ENCODE results near the gene CD200.

Gene CD200

GRCh38 chr3:112333381-112334317 lies 693 bp downstream of the CD200 start:
- DNase-seq (ENCODE audit: low read depth): no peak

DNA sequence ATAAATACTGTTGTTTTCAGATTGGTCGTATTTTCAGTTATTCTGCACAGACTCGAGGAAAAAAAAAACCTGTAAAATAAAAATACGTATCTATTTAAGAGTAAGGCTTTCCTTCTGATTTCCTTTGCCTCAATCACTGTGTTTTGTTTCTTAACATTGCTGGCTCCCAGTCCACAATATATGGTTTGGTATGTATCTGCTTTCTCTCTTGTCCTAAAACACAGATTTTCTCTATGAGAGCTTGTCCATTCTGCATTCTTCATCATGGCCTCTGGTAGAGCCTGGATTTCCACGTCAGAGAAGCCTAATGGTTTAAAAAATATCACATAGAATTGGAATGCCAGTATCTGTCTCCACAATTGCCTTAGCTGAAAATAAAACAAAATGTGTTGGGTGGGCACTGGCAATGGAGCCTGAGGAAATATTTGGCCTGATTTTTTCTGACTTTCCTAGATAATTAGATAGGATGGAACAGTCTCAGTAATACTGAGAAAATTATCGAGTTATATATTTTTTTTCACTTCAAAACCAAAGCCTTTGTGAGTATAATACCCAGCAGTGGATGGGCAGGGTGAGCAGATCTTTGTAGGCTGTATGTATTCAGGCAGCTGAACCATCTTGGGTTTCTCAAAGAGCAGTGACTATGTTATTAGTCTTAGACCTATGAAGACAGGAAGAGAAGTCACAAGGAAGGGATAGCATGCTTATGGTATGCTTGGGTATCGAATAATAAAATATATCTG lies 1.9 kb downstream of the CD200 start:
- DNase-seq (ENCODE audit: low read depth): no peak

- no peak for DNase-seq (ENCODE audit: low read depth)
Observed at GRCh38 chr3:112335434-112335781, 2.5 kb downstream of the CD200 start.

- DNase-seq (ENCODE audit: low read depth): no peak
Observed at GRCh38 chr3:112338021-112338726, 5.2 kb downstream of the CD200 start.

GRCh38 chr3:112338727-112339056 lies 5.7 kb downstream of the CD200 start:
- DNase-seq (ENCODE audit: low read depth): no peak

- no peak for DNase-seq (ENCODE audit: low read depth)
Observed at GRCh38 chr3:112339134-112339533, 6.2 kb downstream of the CD200 start.

- DNase-seq (ENCODE audit: low read depth): no peak
Observed at GRCh38 chr3:112339609-112340008, 6.7 kb downstream of the CD200 start.

DNA sequence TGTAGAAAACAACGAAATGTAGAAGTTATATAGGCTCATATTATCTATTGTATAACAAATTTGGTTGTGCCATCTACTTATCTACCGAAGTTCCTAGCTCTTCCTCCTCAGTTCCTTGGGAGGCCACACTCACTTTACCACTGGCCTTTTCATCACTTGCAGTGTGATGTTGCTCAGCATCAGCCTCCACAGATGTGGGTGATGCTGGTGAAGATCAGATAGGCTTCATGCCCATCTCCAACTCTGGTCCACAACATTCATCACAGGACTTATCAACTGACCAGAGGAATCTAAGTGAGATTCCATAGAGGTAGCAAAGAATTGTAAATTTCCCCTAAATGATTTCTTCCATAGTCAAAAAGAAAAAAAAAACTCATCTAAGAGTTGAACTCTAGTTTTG lies 8.4 kb downstream of the CD200 start:
- no peak for DNase-seq (ENCODE audit: low read depth)

- DNase-seq (ENCODE audit: low read depth): no peak
Observed at GRCh38 chr3:112345681-112346080, 12.7 kb downstream of the CD200 start.

DNA sequence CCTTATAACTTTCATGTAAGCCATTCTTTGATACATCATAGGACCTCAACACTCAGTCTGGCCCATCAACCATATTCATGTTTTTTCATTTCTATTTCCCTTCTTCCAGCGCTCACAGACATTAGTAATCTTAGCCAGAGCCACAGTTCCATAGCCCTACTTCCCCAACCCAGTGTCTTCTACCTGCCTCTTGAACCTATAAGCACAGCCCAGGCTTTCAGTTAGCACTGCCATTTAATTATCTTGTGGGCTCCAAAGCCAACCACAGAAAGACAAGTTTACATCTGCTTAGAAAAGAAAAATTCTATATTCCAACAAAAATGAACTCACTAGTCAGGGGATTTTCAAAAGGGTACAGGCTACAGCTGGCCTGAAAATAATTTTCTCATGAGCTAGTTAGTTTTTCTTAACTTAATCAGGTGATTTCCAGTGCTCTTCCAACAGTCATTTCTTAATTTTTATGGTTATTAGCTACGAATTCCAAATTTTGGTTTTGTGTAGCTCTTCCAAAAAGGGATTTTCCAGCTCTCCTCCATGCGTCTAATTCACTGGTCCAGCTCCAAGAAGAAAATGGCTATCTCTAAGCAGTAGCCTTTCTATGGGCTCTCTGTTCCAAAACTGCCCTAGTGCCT lies 13.7 kb downstream of the CD200 start:
- DNase-seq (ENCODE audit: low read depth): no peak

GRCh38 chr3:112348943-112349342 lies 16.0 kb downstream of the CD200 start:
- no peak for DNase-seq (ENCODE audit: low read depth)

DNA sequence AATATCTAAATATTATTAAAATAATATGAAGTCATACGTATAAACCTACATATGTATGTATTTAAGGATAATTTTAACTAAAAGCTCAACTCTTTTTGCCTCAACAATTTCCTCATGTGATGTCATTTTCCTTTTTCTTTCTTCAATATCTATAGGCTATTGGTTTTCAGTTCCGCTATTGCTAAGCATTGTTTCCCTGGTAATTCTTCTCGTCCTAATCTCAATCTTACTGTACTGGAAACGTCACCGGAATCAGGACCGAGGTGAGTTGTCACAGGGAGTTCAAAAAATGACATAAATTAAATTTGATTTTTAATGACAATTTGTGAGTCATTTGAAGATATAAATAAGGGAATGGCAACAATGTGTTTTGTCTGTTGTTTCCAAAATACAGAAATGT lies 16.6 kb downstream of the CD200 start:
- DNase-seq (ENCODE audit: low read depth): no peak

DNA sequence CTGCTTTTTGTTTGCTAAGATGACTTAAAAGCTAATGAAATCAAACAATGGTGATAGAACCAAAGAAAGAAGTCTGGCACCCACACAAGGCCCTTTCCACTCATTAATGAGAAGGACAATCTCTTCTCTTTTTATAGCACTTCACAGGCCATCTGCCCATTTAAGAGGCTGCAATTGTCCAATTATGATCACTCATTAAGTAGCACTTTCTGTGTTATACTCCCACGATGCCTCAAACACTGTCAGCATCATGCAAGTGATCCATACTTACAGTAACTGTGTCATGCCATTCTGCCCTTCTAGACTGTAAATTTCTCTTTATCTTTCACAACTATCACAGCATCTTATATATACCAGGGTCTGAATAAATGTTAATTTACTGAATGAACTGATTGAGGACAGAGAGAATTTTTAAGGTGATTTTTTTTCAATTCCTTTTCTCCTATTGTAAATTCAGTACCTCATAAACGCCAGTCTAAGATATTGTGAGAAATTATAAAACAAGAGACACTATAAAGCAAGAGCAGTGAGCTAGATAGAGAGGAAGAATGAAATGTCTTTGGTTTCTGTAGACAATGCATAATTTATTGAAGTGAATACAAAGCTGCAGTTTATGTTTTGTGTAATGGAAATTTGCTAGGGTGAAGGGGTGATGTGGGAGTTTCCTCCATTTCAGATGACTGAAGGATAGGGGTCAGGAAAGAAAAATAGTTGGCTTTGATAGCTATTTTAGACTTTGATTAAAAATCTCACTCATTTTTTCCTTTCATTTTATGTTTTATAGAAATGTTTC lies 17.3 kb downstream of the CD200 start:
- no peak for DNase-seq (ENCODE audit: low read depth)

DNA sequence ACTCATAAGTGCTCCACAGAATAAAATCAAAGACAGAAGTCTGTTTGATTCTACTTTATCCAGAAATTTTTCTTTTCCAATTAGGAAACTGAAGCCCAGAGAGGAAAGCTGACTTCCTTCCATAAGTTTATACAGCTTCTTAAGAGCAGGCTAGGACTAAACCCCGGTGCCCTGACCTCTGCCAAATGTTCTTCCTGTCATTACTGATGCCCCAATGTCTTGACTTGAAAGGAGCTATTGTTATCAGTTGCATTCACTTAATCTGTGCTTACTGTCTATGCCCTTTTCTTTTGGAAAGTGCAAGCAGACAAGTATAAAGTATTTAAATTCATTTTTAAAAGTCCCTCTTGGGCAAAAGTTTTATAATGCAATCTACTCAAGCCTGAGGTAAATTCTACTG lies 18.1 kb downstream of the CD200 start:
- DNase-seq (ENCODE audit: low read depth): no peak

DNA sequence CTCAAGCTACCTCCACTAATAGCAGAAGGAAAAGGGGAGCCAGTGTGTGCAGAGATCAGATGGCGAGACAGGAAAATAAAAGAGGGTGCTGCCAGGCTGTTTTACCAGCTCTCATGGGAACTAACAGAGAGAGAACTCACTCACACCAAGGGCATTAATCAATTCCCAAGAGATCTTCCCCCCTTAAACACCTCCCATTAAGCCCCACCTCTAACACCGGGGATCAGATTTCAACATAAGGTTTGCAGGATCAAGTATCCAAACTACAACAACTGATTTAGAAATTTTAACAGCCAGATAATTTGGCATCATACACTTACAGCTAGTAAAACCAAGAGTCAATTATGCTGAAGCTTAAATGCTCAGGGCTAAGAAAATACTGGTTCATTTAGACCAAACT lies 18.9 kb downstream of the CD200 start:
- no peak for DNase-seq (ENCODE audit: low read depth)

GRCh38 chr3:112352720-112353119 lies 19.8 kb downstream of the CD200 start:
- DNase-seq (ENCODE audit: low read depth): no peak

GRCh38 chr3:112353365-112353764 lies 20.4 kb downstream of the CD200 start:
- no peak for DNase-seq (ENCODE audit: low read depth)

DNA sequence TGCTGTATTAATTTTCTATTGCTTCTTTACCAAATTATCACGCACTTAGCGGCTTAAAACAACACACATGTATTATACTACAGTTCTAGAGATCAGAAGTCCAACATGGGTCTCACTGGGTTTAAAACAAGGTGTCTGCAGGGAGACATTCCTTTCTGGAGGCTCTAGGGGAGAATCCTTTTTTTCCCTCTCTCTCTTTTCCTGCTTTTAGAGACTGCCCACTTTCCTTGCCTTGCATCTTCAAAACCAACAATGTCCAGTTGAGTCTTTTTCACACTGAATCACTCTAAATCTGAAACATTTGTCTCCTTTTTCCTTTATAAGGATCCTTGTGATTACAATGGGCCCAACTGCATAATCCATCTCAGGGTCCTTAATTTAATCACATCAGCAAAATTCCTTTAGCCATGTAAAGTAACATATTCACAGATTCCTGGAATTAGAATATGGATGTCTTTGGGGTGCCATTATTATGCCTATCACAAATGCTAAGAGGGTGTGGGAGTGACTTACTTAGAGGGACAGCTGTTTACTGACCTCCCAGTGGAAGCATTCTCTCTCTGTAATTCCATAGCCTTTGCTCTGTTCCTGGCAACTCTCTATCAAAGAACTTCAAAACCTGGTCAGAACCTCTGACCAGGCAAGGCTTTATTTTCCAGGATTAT lies 21.8 kb downstream of the CD200 start:
- DNase-seq (ENCODE audit: low read depth): no peak

GRCh38 chr3:112355307-112355687 lies 22.3 kb downstream of the CD200 start:
- no peak for DNase-seq (ENCODE audit: low read depth)

DNA sequence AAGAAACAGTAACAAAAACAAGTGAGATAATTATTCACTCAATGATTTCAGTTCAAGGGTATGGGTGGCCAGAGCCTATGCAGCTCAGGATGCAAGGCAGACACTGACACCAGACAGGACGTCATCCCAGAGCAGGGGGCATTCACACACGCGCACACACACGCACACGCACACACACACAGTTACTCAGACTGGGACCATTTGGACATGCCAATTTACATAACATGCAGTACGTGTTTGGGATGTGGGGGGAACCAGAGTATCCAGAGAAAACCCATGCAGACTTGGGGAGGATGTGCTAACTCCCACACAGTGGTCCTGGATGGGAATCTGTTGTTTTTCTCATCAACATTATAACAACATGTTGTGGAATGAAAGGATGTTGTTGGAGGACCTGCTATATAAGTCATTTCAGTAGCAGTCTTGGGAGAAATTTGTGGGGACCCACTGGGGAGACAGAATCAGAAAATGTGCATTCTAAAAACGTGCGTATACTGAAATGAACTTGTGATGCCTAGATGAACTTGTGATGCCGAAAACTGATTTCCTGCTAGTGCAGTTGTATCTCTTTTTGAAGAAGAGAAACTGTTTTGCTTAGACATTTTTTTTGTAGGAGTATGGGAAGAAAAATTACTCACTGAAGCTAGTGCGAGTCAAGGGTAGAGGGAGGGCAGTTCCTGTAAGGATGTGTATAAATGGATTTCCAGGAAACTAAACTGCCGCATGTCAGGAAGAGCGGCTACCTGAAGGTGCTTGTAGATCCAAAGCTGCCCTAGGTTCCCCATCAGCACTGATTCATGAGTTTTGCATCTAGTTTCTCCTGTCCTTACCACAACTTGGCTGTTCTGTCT lies 25.2 kb downstream of the CD200 start:
- no peak for DNase-seq (ENCODE audit: low read depth)
